ELR (cell line): Measurements from ENCODE around the gene ANK2.
"Not testable (repeated sequence)": the region's sequence is repeated elsewhere in the genome, so short reads cannot be mapped to it uniquely, and the experiment has no call there.

Source experiments
- DNase-seq: peaks from one replicate; pipeline ENCODE4 v3.0.0-alpha.2; 2015; ENCODE audit warnings: low read depth

Gene ANK2

GRCh38 chr4:113052379-113052951 is 3.0 kb downstream of the ANK2 start:
- peak; percentile 88 for DNase-seq

GRCh38 chr4:113053883-113054282 is 4.4 kb downstream of the ANK2 start:
- no peak for DNase-seq

DNA sequence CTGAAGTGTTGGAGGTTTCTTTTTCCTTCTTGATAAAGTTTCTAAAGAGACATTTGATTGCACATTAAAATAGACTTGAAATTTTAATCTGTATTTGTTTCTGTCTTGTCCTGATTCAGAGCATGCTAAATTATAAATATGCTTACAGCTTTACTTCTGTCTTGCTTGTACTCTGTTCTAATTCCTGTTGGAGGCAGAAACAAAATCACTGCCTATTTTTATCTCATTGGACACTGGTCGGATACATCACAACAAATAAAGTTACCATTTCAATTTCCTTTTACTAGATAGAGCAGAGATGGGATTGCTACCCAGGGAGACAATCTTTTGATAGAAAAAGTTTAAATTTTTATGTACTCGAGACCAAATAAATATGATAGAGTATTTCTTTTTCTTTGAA is 6.9 kb downstream of the ANK2 start:
- no peak for DNase-seq

- DNase-seq = peak; percentile 46
Measured at GRCh38 chr4:113057891-113058290, 8.4 kb downstream of the ANK2 start.

GRCh38 chr4:113059449-113060182 is 10.2 kb downstream of the ANK2 start:
- DNase-seq = no peak

DNA sequence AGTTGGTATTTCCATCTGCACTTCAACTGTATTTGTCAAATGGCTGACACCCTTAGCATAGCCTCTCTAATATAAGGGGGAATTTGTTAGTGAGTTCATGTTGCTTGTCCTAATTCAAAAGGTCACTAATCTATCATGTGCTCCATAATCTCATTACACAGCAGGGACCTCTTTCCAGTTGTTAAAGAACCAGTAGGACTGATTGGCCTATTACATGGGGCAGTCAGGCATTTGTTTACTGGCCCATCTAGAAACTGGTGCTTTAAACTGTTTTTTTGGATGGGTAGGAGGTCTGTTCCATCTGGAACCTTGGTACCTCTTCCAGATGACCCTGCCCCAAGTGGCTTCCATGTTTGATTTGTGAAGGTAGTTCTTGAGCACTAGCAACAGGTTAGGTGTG is 11.4 kb downstream of the ANK2 start:
- DNase-seq = no peak

- DNase-seq = no peak
Measured at GRCh38 chr4:113064244-113064643, 14.8 kb downstream of the ANK2 start.

DNA sequence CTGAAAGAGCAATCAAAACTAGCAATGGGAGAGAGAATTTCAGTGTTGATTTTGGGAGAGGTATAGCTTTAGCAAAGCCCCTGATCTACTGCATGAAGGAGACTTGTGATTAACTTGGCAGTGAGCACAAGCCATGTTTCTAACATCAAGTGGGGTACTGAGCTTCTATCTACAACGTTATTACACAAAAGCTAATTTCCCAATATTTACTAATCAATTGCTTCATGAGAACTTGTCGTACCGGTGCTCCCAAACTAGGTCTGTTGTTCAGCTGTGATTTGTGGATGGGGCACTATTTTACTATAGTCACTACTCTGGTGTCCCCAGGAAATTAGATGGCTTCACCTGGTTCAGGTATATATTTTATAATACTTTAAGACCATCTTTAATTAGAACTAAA is 16.2 kb downstream of the ANK2 start:
- no peak for DNase-seq

- not testable (repeated sequence) for DNase-seq
Measured at GRCh38 chr4:113068771-113069170, 19.3 kb downstream of the ANK2 start.

DNA sequence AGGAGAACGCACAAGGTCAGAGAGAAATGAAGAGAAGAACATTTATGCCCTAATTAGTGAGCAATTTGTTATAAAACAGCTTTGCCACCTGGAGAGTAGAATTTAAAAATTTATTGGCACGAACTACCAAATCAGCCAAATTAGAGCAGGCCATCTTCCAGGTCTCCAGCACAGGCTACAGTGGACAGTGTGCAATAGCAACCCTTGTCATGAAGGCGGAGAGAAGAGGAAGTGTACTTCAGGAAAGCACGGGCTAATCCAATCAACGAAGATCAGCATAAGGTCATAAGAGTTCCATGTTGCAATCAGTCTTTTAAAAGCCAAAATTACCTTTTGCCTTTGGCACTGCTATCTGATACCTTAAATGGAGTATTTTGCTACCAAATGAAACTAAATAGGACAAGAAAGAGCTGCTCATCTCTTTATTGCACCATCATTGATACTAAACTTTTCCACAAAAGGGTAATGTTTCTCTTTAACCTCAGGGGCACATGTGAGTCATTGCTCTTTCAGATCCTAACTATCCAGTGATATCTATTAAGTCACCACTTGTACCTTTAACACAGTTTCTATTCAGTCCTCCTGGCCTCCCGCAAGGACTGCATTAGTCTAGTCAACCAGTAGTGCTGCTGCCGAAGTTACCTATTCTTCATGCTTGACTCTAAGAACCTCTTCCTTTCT is 19.9 kb downstream of the ANK2 start:
- DNase-seq = peak; percentile 36

DNA sequence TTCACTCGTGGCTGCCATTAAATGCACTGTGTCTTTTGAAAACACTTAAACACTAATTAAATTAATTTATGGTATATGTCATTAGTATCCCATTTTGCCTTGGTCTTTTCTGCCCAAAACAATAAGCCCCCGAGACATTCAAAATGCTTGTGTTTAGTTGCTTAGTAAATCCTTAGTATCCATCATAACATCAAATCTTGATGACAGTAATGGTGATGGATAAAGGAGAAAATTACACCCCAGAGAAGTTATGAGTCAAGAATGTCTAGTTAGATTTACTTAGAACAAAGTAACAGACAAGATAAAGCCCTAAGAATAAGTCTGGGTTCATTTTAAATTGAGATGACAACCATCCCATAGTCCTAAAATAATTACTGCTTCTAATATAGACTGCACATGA is 21.3 kb downstream of the ANK2 start:
- no peak for DNase-seq

GRCh38 chr4:113071274-113071673 is 21.8 kb downstream of the ANK2 start:
- DNase-seq = no peak

GRCh38 chr4:113071805-113072204 is 22.4 kb downstream of the ANK2 start:
- no peak for DNase-seq

- no peak for DNase-seq
Measured at GRCh38 chr4:113073451-113074005, 24.1 kb downstream of the ANK2 start.

DNA sequence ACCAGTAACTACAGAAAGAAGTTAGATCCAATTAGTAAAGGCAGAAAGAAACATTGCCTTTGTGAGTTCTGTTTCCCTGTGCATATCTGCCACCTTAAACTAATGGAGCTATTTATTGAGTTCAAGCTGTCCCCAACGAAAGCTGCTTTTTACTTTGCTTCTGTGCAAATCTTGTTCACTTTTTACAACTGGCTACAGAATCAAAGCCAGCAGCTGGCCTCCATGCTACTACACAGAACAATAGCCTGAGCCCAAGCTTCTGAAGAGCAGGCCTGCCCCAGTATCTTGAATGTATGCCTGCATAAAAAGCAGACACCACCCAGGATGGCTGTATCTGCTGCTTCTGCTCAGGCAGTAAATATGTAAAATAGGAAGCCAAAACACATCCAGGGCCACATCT is 28.1 kb downstream of the ANK2 start:
- DNase-seq = no peak

GRCh38 chr4:113078066-113078465 is 28.6 kb downstream of the ANK2 start:
- no peak for DNase-seq

DNA sequence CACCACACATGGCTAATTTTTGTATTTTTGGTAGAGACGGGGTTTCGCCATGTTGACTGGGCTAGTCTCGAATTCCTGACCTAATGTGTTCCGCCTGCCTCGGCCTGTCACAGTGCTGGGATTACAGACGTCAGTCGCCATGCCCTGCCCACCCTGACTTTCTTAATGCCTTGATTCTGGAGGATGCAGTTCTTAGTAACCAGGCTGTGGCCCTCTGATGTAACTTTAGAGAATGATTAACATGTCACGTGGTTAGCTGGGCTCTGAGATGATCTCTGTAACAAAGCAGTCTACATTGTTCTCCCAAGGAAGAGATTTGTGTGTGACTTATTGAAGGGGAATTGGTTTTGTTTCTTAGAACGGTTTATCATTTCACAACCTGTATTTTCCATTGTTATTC is 30.6 kb downstream of the ANK2 start:
- DNase-seq = peak; percentile 25

DNA sequence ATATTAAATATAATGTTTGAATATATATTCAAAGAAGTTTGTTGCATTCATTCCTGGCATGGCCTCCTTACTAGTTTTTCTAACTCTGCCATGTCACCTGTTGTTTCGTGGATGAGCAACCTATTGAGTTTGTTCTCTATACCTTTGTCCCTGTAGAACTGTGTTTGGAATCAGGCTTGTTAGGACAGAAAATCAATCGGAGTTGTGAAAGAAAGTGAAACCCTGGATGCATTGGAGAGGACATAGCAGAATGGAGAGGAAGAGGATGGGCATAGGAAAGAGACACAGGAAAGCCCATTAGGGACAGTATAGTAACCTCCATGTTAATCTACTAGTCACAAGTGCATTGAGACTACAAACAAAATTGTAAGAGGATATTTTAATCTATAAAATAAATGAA is 31.2 kb downstream of the ANK2 start:
- no peak for DNase-seq

DNA sequence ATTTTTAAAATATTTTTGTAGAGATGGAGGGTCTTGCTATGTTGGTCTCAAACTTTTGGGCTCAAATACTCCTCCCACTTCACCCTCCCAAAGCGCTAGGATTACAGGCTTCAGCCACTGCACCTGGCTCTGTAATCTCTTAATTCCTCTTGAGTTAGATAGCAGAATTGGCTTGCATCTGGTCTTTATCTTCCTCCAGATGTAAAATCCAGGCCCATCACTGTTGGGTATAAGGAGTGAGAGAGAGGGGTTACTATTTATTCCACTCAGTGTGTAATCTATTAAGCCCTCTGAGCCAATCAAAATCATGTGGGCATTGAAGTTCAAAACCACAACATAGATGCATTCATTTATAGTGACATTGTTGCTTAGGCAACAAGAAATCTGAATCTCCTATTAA is 33.9 kb downstream of the ANK2 start:
- DNase-seq = no peak

DNA sequence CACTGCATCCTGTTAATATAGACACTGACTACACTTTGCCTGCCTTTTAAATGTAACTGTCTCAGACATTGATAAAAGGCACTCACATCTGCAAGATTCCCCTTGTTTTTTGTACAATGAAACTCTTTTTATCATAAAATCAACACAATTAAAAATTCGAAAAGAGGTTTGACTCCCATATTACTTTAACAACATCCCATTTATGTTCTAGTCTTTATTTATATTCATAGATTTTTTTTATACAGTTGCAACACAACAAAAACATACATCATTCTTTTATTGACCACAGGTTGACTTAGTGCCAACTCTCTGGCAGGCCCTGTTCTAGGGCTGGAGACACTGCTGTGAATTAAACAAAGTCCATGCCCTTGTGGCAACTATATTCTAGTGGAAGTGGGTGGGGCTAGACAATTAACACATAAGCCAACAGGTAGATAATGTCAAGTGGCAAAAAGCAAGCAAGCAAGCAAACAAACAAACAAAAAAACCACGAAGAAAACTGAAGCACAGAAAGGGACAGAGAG is 36.8 kb downstream of the ANK2 start:
- no peak for DNase-seq

GRCh38 chr4:113088050-113088449 is 38.6 kb downstream of the ANK2 start:
- DNase-seq = no peak

- DNase-seq = no peak
Measured at GRCh38 chr4:113090954-113091353, 41.5 kb downstream of the ANK2 start.

DNA sequence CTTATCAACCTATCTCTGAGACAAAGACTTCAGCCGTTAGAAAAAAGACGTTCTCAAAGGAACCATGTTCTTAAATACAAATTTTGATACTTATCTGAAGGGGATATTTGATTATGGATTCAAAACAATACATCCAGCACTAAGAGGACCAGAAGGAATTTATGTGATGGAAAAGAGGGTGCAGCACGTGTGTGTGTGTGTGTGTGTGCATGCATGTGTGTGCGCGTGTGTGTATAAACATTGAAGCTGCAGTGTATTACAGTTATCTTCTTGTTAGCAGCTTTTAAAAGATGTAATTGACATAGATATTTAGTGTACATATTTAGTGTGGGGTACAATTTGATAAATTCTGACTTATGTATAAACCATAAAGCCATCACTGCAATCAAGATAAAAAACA is 44.9 kb downstream of the ANK2 start:
- no peak for DNase-seq
